ENCODE measurements around the gene DGKI.
"Not testable (repeated sequence)": the region's sequence is repeated elsewhere in the genome, so short reads cannot be mapped to it uniquely, and the experiment has no call there.

DGKI gene

GRCh38 chr7:137835486-137836112 lies 11.2 kb downstream of the DGKI start:
- no peak for DNase-seq

- DNase-seq, result no peak
These were observed 12.2 kb downstream of the DGKI start for GRCh38 chr7:137834552-137834951.

GRCh38 chr7:137832990-137833389 lies 13.8 kb downstream of the DGKI start:
- not testable (repeated sequence) for DNase-seq

- no peak for DNase-seq
These were observed 14.4 kb downstream of the DGKI start for GRCh38 chr7:137832382-137832781.

- not testable (repeated sequence) for DNase-seq
These were observed 15.2 kb downstream of the DGKI start for GRCh38 chr7:137831555-137831954.

GRCh38 chr7:137829337-137829992 lies 17.3 kb downstream of the DGKI start:
- no peak for DNase-seq

- DNase-seq, result no peak
These were observed 18.3 kb downstream of the DGKI start for GRCh38 chr7:137828456-137828855.

GRCh38 chr7:137825489-137825888 lies 21.3 kb downstream of the DGKI start:
- no peak for DNase-seq

- peak; percentile 85 for DNase-seq
These were observed 25.9 kb downstream of the DGKI start for GRCh38 chr7:137820677-137821420.

GRCh38 chr7:137820156-137820555 lies 26.6 kb downstream of the DGKI start:
- no peak for DNase-seq

- no peak for DNase-seq
These were observed 28.7 kb downstream of the DGKI start for GRCh38 chr7:137818036-137818435.

- DNase-seq, result no peak
These were observed 30.0 kb downstream of the DGKI start for GRCh38 chr7:137816696-137817320.

- DNase-seq, result no peak
These were observed 33.2 kb downstream of the DGKI start for GRCh38 chr7:137813541-137813940.

GRCh38 chr7:137810248-137810647 lies 36.5 kb downstream of the DGKI start:
- DNase-seq, result no peak

- no peak for DNase-seq
These were observed 41.9 kb downstream of the DGKI start for GRCh38 chr7:137804836-137805235.

- DNase-seq, result no peak
These were observed 45.3 kb downstream of the DGKI start for GRCh38 chr7:137801491-137801890.

GRCh38 chr7:137801003-137801402 lies 45.8 kb downstream of the DGKI start:
- DNase-seq, result no peak

- DNase-seq, result no peak
These were observed 48.6 kb downstream of the DGKI start for GRCh38 chr7:137798073-137798763.

GRCh38 chr7:137795211-137795610 lies 51.6 kb downstream of the DGKI start:
- no peak for DNase-seq

- DNase-seq, result peak; percentile 36
These were observed 54.8 kb downstream of the DGKI start for GRCh38 chr7:137791930-137792329.

- no peak for DNase-seq
These were observed 55.9 kb downstream of the DGKI start for GRCh38 chr7:137790828-137791227.

- no peak for DNase-seq
These were observed 57.4 kb downstream of the DGKI start for GRCh38 chr7:137789215-137789882.

Measured in NCI-H526 treated with DMSO at 0.1 percent for 48 hours (cell line).